ENCODE results near the gene GPR39.

Gene GPR39

GRCh38 chr2:132374151-132374550, 42.5 kb upstream of the GPR39 start:
- DNase-seq: no peak

GRCh38 chr2:132374551-132374950, 42.1 kb upstream of the GPR39 start:
- H2AK5ac ChIP-seq (ENCODE audit: low read length): no peak overlapping the region
- no peaks in the 10 kb centered on the region for H3K4me1 ChIP-seq (ENCODE audit: control insufficient read depth in 1 of 2, insufficient read depth in 2 of 2, low read length in 2 of 2)
- DNase-seq: no peak
- no peak overlapping the region for H3K9ac ChIP-seq (ENCODE audit: low read length)
- H3K79me2 ChIP-seq (ENCODE audit: control insufficient read depth, insufficient read depth, low read length, poor library complexity): no peaks in the 10 kb centered on the region
- no peak overlapping the region for H3K18ac ChIP-seq (ENCODE audit: low read length)
- no peak overlapping the region for H4K12ac ChIP-seq (ENCODE audit: low read depth, low read length)
- no peak overlapping the region for H3K4me2 ChIP-seq (ENCODE audit: low read length)
- H3K14ac ChIP-seq (ENCODE audit: low read length): no peak overlapping the region
- H3K4me3 ChIP-seq (ENCODE audit: low read depth, low read length): no peak overlapping the region
- no peaks in the 10 kb centered on the region for H3K79me1 ChIP-seq (ENCODE audit: low read length)
- no peak overlapping the region for H3K23ac ChIP-seq (ENCODE audit: low read length)
- H2BK5ac ChIP-seq (ENCODE audit: low read depth, low read length, poor library complexity): no peak overlapping the region
- H2BK12ac ChIP-seq (ENCODE audit: low read length): no peak overlapping the region
- H3K9me3 ChIP-seq (ENCODE audit: insufficient read depth, low read depth, low read length): peaks cover 4% of the 10 kb centered on the region
- H3K4ac ChIP-seq (ENCODE audit: low read depth, low read length): no peak overlapping the region
- H2BK120ac ChIP-seq (ENCODE audit: insufficient read depth, low read length, poor library complexity): no peak overlapping the region
- H3K27me3 ChIP-seq (ENCODE audit: insufficient read depth, low read length): no peaks in the 10 kb centered on the region
- no peak overlapping the region for H4K8ac ChIP-seq (ENCODE audit: low read depth, low read length)
- H2AFZ ChIP-seq (ENCODE audit: insufficient read depth, low read length, poor library complexity): no peak overlapping the region
- H3K36me3 ChIP-seq (ENCODE audit: control insufficient read depth in 1 of 2, insufficient read depth in 2 of 2, low read length in 2 of 2): no peaks in the 10 kb centered on the region
- H4K91ac ChIP-seq (ENCODE audit: low read depth, low read length): no peak overlapping the region
- H3K27ac ChIP-seq (ENCODE audit: low read depth, low read length): no peak overlapping the region
- no CpG with 5 or more reads among the region's 2 CpGs for WGBS (ENCODE audit: extremely low coverage, insufficient coverage, insufficient read length)

More at GRCh38 chr2:132374151-132374550, 42.5 kb upstream of the GPR39 start:
- Histone ChIP-seq H3K9ac (ENCODE audit: low read length) (no peak overlapping the region), H3K18ac (ENCODE audit: low read length) (no peak overlapping the region), H3K27ac (ENCODE audit: low read depth, low read length) (no peak overlapping the region), H3K4me1 (ENCODE audit: control insufficient read depth in 1 of 2, insufficient read depth in 2 of 2, low read length in 2 of 2) (no peaks in the 10 kb centered on the region), H3K9me3 (ENCODE audit: insufficient read depth, low read depth, low read length) (peaks cover 4% of the 10 kb centered on the region), H3K27me3 (ENCODE audit: insufficient read depth, low read length) (no peaks in the 10 kb centered on the region), H2AFZ (ENCODE audit: insufficient read depth, low read length, poor library complexity) (no peak overlapping the region), H3K79me2 (ENCODE audit: control insufficient read depth, insufficient read depth, low read length, poor library complexity) (no peaks in the 10 kb centered on the region), H2BK120ac (ENCODE audit: insufficient read depth, low read length, poor library complexity) (no peak overlapping the region), H2BK12ac (ENCODE audit: low read length) (no peak overlapping the region), H4K91ac (ENCODE audit: low read depth, low read length) (no peak overlapping the region), H3K23ac (ENCODE audit: low read length) (no peak overlapping the region), H3K14ac (ENCODE audit: low read length) (no peak overlapping the region), H4K12ac (ENCODE audit: low read depth, low read length) (no peak overlapping the region), H4K8ac (ENCODE audit: low read depth, low read length) (no peak overlapping the region), H2BK5ac (ENCODE audit: low read depth, low read length, poor library complexity) (no peak overlapping the region), H3K36me3 (ENCODE audit: control insufficient read depth in 1 of 2, insufficient read depth in 2 of 2, low read length in 2 of 2) (no peaks in the 10 kb centered on the region), H2AK5ac (ENCODE audit: low read length) (no peak overlapping the region), H3K4me2 (ENCODE audit: low read length) (no peak overlapping the region), H3K79me1 (ENCODE audit: low read length) (no peaks in the 10 kb centered on the region), H3K4me3 (ENCODE audit: low read depth, low read length) (no peak overlapping the region), H3K4ac (ENCODE audit: low read depth, low read length) (no peak overlapping the region)

DNA sequence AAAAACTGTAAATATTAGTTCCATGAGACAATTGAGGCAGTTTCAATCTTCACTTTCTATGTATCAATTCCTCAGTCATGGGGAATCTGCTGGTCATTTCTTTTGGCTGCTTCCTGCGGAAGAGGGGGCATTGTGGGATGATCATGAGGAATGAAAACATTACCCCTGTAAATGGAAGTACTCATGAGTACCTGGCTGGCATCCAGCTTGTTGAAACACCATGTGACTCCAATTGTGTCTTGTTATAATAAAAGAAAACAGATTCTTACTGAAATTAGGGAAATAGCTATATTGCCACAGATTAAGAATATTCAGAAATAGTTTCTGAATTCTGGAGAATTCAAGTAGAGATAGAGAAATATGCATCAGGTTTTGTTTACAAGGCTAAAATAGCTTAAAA, 41.6 kb upstream of the GPR39 start:
- Histone ChIP-seq H3K36me3 (ENCODE audit: control insufficient read depth in 1 of 2, insufficient read depth in 2 of 2, low read length in 2 of 2) (no peaks in the 10 kb centered on the region), H3K4me2 (ENCODE audit: low read length) (no peak overlapping the region), H4K91ac (ENCODE audit: low read depth, low read length) (no peak overlapping the region), H3K23ac (ENCODE audit: low read length) (no peak overlapping the region), H3K4ac (ENCODE audit: low read depth, low read length) (no peak overlapping the region), H3K79me1 (ENCODE audit: low read length) (no peaks in the 10 kb centered on the region), H2BK12ac (ENCODE audit: low read length) (no peak overlapping the region), H2AK5ac (ENCODE audit: low read length) (no peak overlapping the region), H3K4me3 (ENCODE audit: low read depth, low read length) (no peak overlapping the region), H3K79me2 (ENCODE audit: control insufficient read depth, insufficient read depth, low read length, poor library complexity) (no peaks in the 10 kb centered on the region), H2AFZ (ENCODE audit: insufficient read depth, low read length, poor library complexity) (no peak overlapping the region), H2BK5ac (ENCODE audit: low read depth, low read length, poor library complexity) (no peak overlapping the region), H4K12ac (ENCODE audit: low read depth, low read length) (no peak overlapping the region), H3K27ac (ENCODE audit: low read depth, low read length) (no peak overlapping the region), H2BK120ac (ENCODE audit: insufficient read depth, low read length, poor library complexity) (no peak overlapping the region), H3K9me3 (ENCODE audit: insufficient read depth, low read depth, low read length) (peaks cover 4% of the 10 kb centered on the region), H3K18ac (ENCODE audit: low read length) (no peak overlapping the region), H3K9ac (ENCODE audit: low read length) (no peak overlapping the region), H3K4me1 (ENCODE audit: control insufficient read depth in 1 of 2, insufficient read depth in 2 of 2, low read length in 2 of 2) (no peaks in the 10 kb centered on the region), H3K14ac (ENCODE audit: low read length) (no peak overlapping the region), H3K27me3 (ENCODE audit: insufficient read depth, low read length) (no peaks in the 10 kb centered on the region), H4K8ac (ENCODE audit: low read depth, low read length) (no peak overlapping the region)
- no peak for DNase-seq
- no CpG with 5 or more reads among the region's 1 CpG for WGBS (ENCODE audit: extremely low coverage, insufficient coverage, insufficient read length)

DNA sequence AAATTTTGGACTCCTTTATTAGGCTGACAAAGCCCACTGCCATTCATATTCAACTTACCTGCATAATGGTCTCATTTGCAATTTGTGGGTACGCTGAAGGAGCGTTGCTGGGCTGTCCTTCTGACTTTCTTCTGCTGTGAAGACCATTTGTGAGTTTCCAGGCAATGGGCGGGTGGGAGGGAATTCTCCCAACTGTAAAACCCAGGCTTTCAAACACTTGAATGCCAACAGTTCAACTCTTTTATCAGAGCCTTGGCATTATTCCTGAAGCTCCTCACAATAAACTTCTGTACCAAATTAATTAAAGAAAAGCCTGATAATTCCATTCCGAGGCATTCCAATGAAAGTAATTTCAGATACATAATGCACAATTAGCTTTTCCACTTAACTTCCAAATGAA, 35.2 kb upstream of the GPR39 start:
- no peaks in the 10 kb centered on the region for H3K36me3 ChIP-seq (ENCODE audit: control insufficient read depth in 1 of 2, insufficient read depth in 2 of 2, low read length in 2 of 2)
- no peak overlapping the region for H3K4me2 ChIP-seq (ENCODE audit: low read length)
- no peak overlapping the region for H3K9ac ChIP-seq (ENCODE audit: low read length)
- H3K79me2 ChIP-seq (ENCODE audit: control insufficient read depth, insufficient read depth, low read length, poor library complexity): no peaks in the 10 kb centered on the region
- no peaks in the 10 kb centered on the region for H3K4me1 ChIP-seq (ENCODE audit: control insufficient read depth in 1 of 2, insufficient read depth in 2 of 2, low read length in 2 of 2)
- H2BK12ac ChIP-seq (ENCODE audit: low read length): no peak overlapping the region
- no peak overlapping the region for H2BK120ac ChIP-seq (ENCODE audit: insufficient read depth, low read length, poor library complexity)
- H3K27ac ChIP-seq (ENCODE audit: low read depth, low read length): no peak overlapping the region
- no peak for DNase-seq
- H2AK5ac ChIP-seq (ENCODE audit: low read length): no peak overlapping the region
- no peak overlapping the region for H3K4me3 ChIP-seq (ENCODE audit: low read depth, low read length)
- H3K14ac ChIP-seq (ENCODE audit: low read length): no peak overlapping the region
- H3K27me3 ChIP-seq (ENCODE audit: insufficient read depth, low read length): no peaks in the 10 kb centered on the region
- no peaks in the 10 kb centered on the region for H3K9me3 ChIP-seq (ENCODE audit: insufficient read depth, low read depth, low read length)
- H3K4ac ChIP-seq (ENCODE audit: low read depth, low read length): no peak overlapping the region
- no CpG with 5 or more reads among the region's 4 CpGs for WGBS (ENCODE audit: extremely low coverage, insufficient coverage, insufficient read length)
- no peaks in the 10 kb centered on the region for H3K79me1 ChIP-seq (ENCODE audit: low read length)
- no peak overlapping the region for H4K91ac ChIP-seq (ENCODE audit: low read depth, low read length)
- no peak overlapping the region for H2BK5ac ChIP-seq (ENCODE audit: low read depth, low read length, poor library complexity)
- H4K8ac ChIP-seq (ENCODE audit: low read depth, low read length): no peak overlapping the region
- no peak overlapping the region for H2AFZ ChIP-seq (ENCODE audit: insufficient read depth, low read length, poor library complexity)
- H4K12ac ChIP-seq (ENCODE audit: low read depth, low read length): no peak overlapping the region
- H3K23ac ChIP-seq (ENCODE audit: low read length): no peak overlapping the region
- no peak overlapping the region for H3K18ac ChIP-seq (ENCODE audit: low read length)

All from trophoblast cell (in vitro differentiated cells and primary cell).